HG03520 (cell line): ENCODE measurements around the gene CCDC91.

Source experiments
- ATAC-seq: cut with Tn5 transposase; IDR thresholded peaks from one replicate; pipeline ENCODE4 v1.9.1; 2021; ENCODE audit warnings: mild to moderate bottlenecking, moderate library complexity; ENCODE audit not compliant: unreplicated experiment

Gene CCDC91

DNA sequence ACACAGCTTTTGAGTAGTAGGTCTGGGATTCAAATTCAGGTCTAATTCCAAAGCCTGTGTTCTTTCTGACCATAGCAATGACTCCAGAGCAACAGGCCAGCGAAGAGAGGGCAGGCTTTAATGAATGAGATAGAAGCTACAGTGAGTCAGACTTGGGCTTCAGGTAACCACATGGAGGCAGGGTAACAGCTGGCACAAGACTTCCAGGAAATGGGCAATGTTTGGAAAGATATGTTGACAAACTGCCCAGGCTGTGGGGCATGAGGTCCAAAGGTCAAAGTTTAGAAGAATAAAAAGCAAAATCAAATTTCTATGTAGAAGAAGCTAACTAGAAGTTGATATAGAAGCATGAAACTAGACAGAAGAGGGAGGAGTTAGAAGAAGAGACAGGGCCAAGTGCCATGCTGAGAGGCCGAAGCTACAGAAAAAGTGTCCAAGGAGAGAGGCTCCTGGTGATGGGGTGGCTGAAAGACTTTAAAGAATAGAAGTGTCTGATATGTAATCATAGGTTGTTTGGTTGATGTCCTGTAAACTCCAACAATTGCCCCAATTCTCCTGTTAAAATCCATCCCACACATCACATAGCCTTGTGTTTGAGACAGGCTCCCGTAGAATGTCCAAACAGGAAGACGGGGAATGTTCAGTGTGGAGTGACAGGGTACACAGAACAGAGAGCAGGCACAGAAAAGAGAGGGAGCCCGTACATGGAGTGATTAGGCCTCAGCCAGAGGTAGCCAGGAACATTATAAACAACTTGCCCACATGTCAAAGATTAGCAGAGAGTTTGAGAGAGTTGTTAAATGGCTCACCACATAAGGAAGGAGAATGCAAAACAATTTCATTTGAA is 384.7 kb downstream of the CCDC91 start:
- ATAC-seq: no peak

DNA sequence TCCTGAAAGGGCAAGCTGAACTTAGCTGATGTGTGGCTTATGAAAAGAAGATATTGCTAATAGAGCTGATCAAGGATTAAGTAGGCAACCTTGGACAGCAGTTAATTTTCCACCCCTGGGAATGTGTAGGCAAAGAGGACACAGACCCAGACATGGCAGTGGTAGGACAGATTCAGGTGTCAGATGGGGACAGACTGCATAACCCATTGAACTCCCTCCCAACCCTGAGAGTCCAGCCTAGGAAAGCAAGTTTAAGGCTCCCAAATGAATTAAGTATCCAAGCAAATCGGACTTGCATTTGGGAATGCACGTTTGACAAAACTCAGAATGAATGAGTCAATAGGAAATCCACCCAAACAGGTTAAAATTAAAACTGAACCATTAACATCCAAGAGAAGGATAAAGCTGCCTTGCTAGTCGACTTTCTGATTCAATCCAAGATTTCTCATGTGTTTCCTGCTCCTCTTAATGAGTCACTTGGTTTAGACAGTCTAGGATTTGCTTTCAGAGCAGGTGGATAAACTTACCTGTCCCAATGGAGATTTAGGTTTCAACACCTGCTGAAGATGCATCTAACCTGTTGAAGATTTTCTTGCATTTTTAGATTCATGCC is 385.4 kb downstream of the CCDC91 start:
- ATAC-seq: no peak

DNA sequence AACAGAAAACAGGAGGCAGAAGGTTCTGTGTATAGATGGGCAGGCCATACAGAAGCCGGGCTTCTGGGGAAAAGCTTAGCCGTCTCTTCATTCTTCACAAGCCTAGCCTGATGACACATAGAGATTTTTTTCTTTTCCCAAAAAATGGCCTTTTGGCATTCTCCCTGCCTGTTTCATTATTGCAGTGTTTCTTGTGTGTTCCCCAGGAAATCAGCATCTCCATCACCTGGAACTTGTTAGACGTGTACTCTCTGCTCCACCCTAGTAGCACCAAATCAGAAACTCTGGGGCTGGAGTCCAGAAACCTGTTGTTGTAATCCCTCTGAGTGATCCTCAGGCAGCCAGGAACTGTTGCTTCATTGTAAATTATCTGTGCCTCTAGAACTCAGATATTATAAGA is 388.1 kb downstream of the CCDC91 start:
- no peak for ATAC-seq

DNA sequence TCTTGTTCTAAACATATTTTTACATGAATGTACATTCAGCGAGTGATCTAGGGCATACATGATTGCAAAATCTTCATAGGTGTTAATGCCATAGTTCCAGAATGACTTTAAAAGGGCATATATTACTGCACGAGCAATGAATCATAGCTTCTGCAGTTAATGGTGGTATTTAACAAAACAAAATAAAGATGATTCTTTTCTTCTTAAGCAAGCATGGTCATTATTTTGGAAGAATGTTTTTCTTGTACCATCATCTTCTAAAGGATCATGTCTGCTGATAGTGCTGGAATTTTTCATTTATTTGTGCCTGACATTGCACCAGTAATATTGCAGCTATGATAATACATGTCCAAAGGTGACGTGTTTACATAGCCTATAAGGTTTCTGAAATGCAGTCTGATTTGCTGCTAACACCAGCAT is 388.6 kb downstream of the CCDC91 start:
- no peak for ATAC-seq

DNA sequence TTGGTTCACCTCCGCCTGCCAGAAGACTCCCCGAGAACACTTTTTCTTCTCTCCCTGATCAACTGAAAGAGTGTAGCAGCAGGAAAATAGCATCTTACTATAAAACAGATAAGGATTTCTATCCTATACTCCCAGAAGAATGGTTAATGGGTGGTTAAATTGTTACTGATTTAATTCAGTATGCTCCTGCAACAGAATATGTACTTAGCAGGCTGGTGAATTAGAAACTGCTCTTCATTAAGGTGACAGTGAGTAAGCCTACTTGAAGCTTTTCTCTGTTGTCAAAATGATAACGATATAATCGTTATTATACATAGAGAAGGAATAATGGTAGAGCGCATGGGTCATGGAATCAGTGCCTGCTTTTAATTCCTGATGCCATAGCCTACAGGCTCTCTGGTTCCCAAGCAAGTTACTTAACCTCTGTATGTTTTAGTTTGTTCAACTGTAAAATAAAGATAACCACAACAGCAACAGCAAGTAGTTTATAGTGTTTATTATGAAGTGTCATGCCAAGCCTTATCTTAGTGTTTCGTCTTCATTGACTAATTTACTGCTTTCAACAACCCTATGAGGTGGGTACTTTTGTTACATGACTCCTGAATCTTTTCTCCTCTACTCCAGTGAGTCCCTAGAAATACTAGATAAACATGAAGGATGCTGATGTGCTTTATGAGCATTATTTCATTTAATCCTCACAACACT is 392.6 kb downstream of the CCDC91 start:
- ATAC-seq: no peak

DNA sequence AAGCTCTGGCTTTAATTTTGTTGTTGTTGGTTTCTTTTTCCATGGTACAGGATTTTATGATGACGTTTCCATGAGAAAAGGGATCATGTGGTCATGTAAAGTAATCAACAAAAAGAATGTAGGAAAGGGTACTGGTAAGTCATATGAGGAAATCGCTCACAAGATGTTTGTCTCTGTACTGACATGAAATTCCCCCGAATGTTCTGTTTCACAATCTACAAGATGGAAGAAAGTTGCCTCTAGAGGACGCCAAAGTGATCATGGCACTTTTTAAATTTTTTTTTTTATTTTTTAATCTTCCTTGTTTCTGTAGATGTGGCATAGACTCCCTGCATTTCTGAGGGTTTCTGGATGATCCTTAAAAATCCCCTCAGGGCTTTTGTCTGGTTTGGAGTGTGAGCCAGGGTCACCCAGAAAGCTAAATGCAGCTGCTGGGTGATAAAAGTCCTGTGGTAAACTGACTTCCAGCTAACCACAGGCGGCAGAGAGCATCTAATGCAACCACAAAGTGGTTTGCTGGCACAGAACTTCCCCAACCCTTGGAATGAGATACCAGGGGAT is 393.5 kb downstream of the CCDC91 start:
- ATAC-seq: no peak

DNA sequence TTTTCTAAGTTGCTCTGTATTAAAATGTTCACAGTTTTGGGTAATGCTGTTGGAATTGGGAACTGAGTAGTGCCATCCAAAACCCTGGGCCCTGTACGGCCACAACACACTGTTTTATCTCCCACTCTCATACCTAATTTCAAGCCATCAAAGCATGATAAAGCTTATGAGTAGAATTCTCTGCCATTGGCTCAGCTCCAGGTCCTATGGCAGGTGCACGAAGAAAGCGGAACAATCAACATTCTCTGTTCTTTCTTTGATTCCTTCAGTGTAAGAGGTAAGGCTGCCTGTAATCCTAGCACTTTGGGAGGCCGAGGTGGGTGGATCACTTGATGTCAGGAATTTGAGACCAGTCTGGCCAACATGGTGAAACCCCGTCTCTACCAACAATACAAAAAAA is 394.9 kb downstream of the CCDC91 start:
- no peak for ATAC-seq

DNA sequence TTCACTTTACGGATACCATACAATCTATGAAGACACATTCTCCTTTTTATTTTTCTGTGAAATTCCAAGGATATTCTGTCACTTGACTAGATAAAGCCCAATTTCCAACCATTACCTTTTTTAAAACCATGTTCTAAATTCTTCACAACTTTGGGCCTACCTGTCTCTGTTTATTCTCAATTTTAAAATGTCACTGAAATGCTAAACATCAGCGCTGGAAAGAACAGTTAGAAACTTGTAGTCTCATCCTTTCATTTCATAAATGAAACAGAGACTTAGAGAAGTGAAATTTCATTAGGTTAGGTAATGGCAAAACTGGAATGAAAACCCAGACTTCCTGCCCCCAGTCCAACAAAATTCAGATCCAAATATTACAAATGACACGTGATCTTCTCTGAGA is 396.2 kb downstream of the CCDC91 start:
- ATAC-seq: no peak

DNA sequence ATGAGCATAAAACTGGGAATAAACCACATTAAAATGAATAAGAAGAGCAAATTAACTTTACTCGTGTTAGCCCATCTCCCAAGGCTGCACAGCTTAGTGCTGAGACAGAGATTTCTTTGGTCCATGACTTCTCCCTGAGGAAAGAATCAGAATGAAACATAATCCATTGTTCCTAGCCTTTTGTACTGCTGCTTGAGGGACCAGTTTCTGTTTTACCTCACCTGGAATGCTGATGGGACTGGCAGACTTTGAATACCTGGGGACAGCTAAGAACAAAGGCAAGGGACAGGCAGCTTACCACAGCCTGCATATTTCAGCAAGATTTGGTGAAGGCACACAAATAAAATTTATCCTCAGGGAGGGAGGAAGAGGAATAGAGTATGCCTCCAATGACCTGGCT is 401.6 kb downstream of the CCDC91 start:
- no peak for ATAC-seq
